Activated naive CD4-positive, alpha-beta T cell treated with anti-CD3 and anti-CD28 coated beads for 36 hours (primary cell): ENCODE measurements around the gene GRIK1. TPM values are rescaled to one million over a fixed set of nuclear protein-coding genes. Genes with fewer than 3 reads are reported as not detected.

ENCODE experiments used
- CTCF ChIA-PET: fragments of 350-600 bp; sonication (Branson Sonifier 250); formaldehyde crosslinking; loops from one replicate; lab custom pipeline; 2021; ENCODE audit warnings: antibody characterized with exemption; lab: Charles Lee
- DNase-seq: peaks from one replicate; pipeline ENCODE4 v3.0.0-alpha.2; 2020
- H3K27ac Mint-ChIP-seq: one replicate; pipeline ENCODE4 v1.8.0; 2021; ENCODE audit warnings: mild to moderate bottlenecking, mixed read lengths
- H3K27me3 Mint-ChIP-seq: one replicate; pipeline ENCODE4 v1.8.0; 2021; ENCODE audit warnings: low read depth, mixed read lengths
- H3K36me3 Mint-ChIP-seq: one replicate; pipeline ENCODE4 v1.8.0; 2021; ENCODE audit warnings: low read depth, mixed read lengths
- H3K4me1 Mint-ChIP-seq: one replicate; pipeline ENCODE4 v1.8.0; 2021; ENCODE audit warnings: low read depth, mixed read lengths
- H3K4me3 Mint-ChIP-seq: one replicate; pipeline ENCODE4 v1.8.0; 2021; ENCODE audit warnings: mild to moderate bottlenecking, moderate library complexity, mixed read lengths
- H3K9me3 Mint-ChIP-seq: one replicate; pipeline ENCODE4 v1.8.0; 2021; ENCODE audit warnings: mixed read lengths
- intact Hi-C: fragments of 100-400 bp; cut with micrococcal nuclease; formaldehyde crosslinking; loops from one replicate; pipeline ENCODE4 v1.15.1; 2023
- total RNA-seq, 2 experiments: library from RNA; stranded (reverse); gene quantifications; one replicate each; pipeline ENCODE4 v1.2.3, GENCODE V29; 2021

The GRIK1 gene
- total RNA-seq, 2 experiments from 2014 or later: not detected

GRCh38 chr21:29673096-29673610 lies 266.6 kb downstream of the GRIK1 start:
- Mint-ChIP-seq H3K27ac (no peak overlapping the region), H3K4me1 (no peaks in the 10 kb centered on the region), H3K9me3 (no peaks in the 10 kb centered on the region), H3K4me3 (no peak overlapping the region), H3K36me3 (no peaks in the 10 kb centered on the region), H3K27me3 (peaks cover 12% of the 10 kb centered on the region)
- CTCF ChIA-PET: interaction anchor here (0.7 kb wide), 1 partner anchor 277 kb away, joined by 3 read pairs; no protein-coding TSS in a partner anchor
- intact Hi-C loops: no loop called here
- DNase-seq: no peak

- Mint-ChIP-seq H3K27ac (no peak overlapping the region), H3K36me3 (no peaks in the 10 kb centered on the region), H3K27me3 (peaks cover 19% of the 10 kb centered on the region), H3K4me1 (no peaks in the 10 kb centered on the region), H3K9me3 (no peaks in the 10 kb centered on the region), H3K4me3 (no peak overlapping the region)
- DNase-seq: no peak
- CTCF ChIA-PET: interaction anchor here (0.7 kb wide), 1 partner anchor 737 kb away, joined by 4 read pairs; no protein-coding TSS in a partner anchor
- intact Hi-C loops: no loop called here
Observed at GRCh38 chr21:29671728-29672127, 268.1 kb downstream of the GRIK1 start.

- H3K27ac Mint-ChIP-seq: no peak overlapping the region
- CTCF ChIA-PET: no interaction called here
- peaks cover 16% of the 10 kb centered on the region for H3K27me3 Mint-ChIP-seq
- intact Hi-C loops: no loop called here
- no peak overlapping the region for H3K4me3 Mint-ChIP-seq
- DNase-seq: no peak
- H3K9me3 Mint-ChIP-seq: no peaks in the 10 kb centered on the region
- H3K4me1 Mint-ChIP-seq: no peaks in the 10 kb centered on the region
- H3K36me3 Mint-ChIP-seq: no peaks in the 10 kb centered on the region
Observed at GRCh38 chr21:29670228-29670627, 269.6 kb downstream of the GRIK1 start.

GRCh38 chr21:29669416-29669815 lies 270.4 kb downstream of the GRIK1 start:
- Mint-ChIP-seq H3K27me3 (peaks cover 16% of the 10 kb centered on the region), H3K9me3 (no peaks in the 10 kb centered on the region), H3K36me3 (no peaks in the 10 kb centered on the region), H3K4me1 (no peaks in the 10 kb centered on the region), H3K4me3 (no peak overlapping the region), H3K27ac (no peak overlapping the region)
- DNase-seq: no peak
- intact Hi-C loops: no loop called here
- CTCF ChIA-PET: no interaction called here

- no peaks in the 10 kb centered on the region for H3K36me3 Mint-ChIP-seq
- CTCF ChIA-PET: no interaction called here
Observed at GRCh38 chr21:29667651-29668050, 272.1 kb downstream of the GRIK1 start.

GRCh38 chr21:29664615-29665014 lies 275.2 kb downstream of the GRIK1 start:
- Mint-ChIP-seq H3K27ac (no peak overlapping the region), H3K9me3 (no peaks in the 10 kb centered on the region)
- CTCF ChIA-PET: no interaction called here

More at GRCh38 chr21:29667651-29668050, 272.1 kb downstream of the GRIK1 start:
- peaks cover 13% of the 10 kb centered on the region for H3K27me3 Mint-ChIP-seq
- intact Hi-C loops: no loop called here
- H3K27ac Mint-ChIP-seq: no peak overlapping the region
- no peak overlapping the region for H3K4me3 Mint-ChIP-seq
- DNase-seq: no peak
- H3K9me3 Mint-ChIP-seq: no peaks in the 10 kb centered on the region
- no peaks in the 10 kb centered on the region for H3K4me1 Mint-ChIP-seq

GRCh38 chr21:29661672-29662442 lies 277.9 kb downstream of the GRIK1 start:
- CTCF ChIA-PET: no interaction called here
- Mint-ChIP-seq H3K27me3 (peaks cover 11% of the 10 kb centered on the region), H3K4me3 (no peak overlapping the region), H3K9me3 (no peaks in the 10 kb centered on the region), H3K27ac (no peak overlapping the region), H3K36me3 (no peaks in the 10 kb centered on the region), H3K4me1 (peaks cover 8% of the 10 kb centered on the region)
- no peak for DNase-seq
- intact Hi-C loops: no loop called here

More at GRCh38 chr21:29664615-29665014, 275.2 kb downstream of the GRIK1 start:
- Mint-ChIP-seq H3K4me1 (peaks cover 2% of the 10 kb centered on the region), H3K36me3 (no peaks in the 10 kb centered on the region), H3K27me3 (peaks cover 17% of the 10 kb centered on the region), H3K4me3 (no peak overlapping the region)
- intact Hi-C loops: no loop called here
- DNase-seq: no peak

GRCh38 chr21:29660047-29660720 lies 279.6 kb downstream of the GRIK1 start:
- Mint-ChIP-seq H3K9me3 (no peaks in the 10 kb centered on the region), H3K4me3 (no peak overlapping the region), H3K4me1 (peaks cover 21% of the 10 kb centered on the region), H3K27me3 (peaks cover 11% of the 10 kb centered on the region), H3K36me3 (no peaks in the 10 kb centered on the region), H3K27ac (no peak overlapping the region)
- DNase-seq: no peak
- CTCF ChIA-PET: interaction anchor here (0.7 to 0.8 kb wide), 2 partner anchors 10 to 182 kb away, joined by 3 read pairs; no protein-coding TSS in a partner anchor
- intact Hi-C loops: no loop called here

- H3K36me3 Mint-ChIP-seq: peaks cover 2% of the 10 kb centered on the region
- peaks cover 25% of the 10 kb centered on the region for H3K4me1 Mint-ChIP-seq
- CTCF ChIA-PET: interaction anchor here (0.6 kb wide), 1 partner anchor 185 kb away, joined by 4 read pairs; no protein-coding TSS in a partner anchor
- no peak overlapping the region for H3K27ac Mint-ChIP-seq
- no peak for DNase-seq
- intact Hi-C loops: loop anchor here (5.0 kb wide), 1 partner anchor 182 kb away; no protein-coding TSS in a partner anchor
- H3K9me3 Mint-ChIP-seq: no peaks in the 10 kb centered on the region
- peaks cover 11% of the 10 kb centered on the region for H3K27me3 Mint-ChIP-seq
- no peak overlapping the region for H3K4me3 Mint-ChIP-seq
Observed at GRCh38 chr21:29658934-29659203, 280.9 kb downstream of the GRIK1 start.

GRCh38 chr21:29658177-29658933 lies 281.4 kb downstream of the GRIK1 start:
- H3K9me3 Mint-ChIP-seq: no peaks in the 10 kb centered on the region
- DNase-seq: no peak
- peaks cover 28% of the 10 kb centered on the region for H3K4me1 Mint-ChIP-seq
- intact Hi-C loops: loop anchor here (5.0 kb wide), 1 partner anchor 181 kb away; no protein-coding TSS in a partner anchor
- no peak overlapping the region for H3K27ac Mint-ChIP-seq
- H3K4me3 Mint-ChIP-seq: no peak overlapping the region
- peaks cover 2% of the 10 kb centered on the region for H3K36me3 Mint-ChIP-seq
- CTCF ChIA-PET: interaction anchor here (0.6 kb wide), 1 partner anchor 186 kb away, joined by 4 read pairs; no protein-coding TSS in a partner anchor
- peaks cover 11% of the 10 kb centered on the region for H3K27me3 Mint-ChIP-seq

- H3K4me3 Mint-ChIP-seq: no peak overlapping the region
- intact Hi-C loops: loop anchor here (2.0 to 5.0 kb wide), 3 partner anchors 180 to 359 kb away; partner anchors contain the start of gene BACH1
- no peak for DNase-seq
- peaks cover 29% of the 10 kb centered on the region for H3K4me1 Mint-ChIP-seq
- peaks cover 2% of the 10 kb centered on the region for H3K36me3 Mint-ChIP-seq
- peaks cover 11% of the 10 kb centered on the region for H3K27me3 Mint-ChIP-seq
- CTCF ChIA-PET: no interaction called here
- no peaks in the 10 kb centered on the region for H3K9me3 Mint-ChIP-seq
- H3K27ac Mint-ChIP-seq: peak overlapping the region; percentile 83
Observed at GRCh38 chr21:29657240-29657989, 282.4 kb downstream of the GRIK1 start.
